Liver (tissue), 9 donors: ENCODE measurements around the gene NEMF. TPM values are rescaled to one million over a fixed set of nuclear protein-coding genes. Genes with fewer than 3 reads are reported as not detected.

Experiments
- DNase-seq: peaks from one replicate; pipeline ENCODE4 v3.0.0-alpha.2; 2017; ENCODE audit warnings: low spot score
- H3K27ac ChIP-seq, 2 donors: one replicate each; pipeline ENCODE4 v1.7.0; 2013; ENCODE audit warnings: inconsistent platforms in 2 of 2, low read length in 2 of 2, control low read depth in 1 of 2, low read depth in 1 of 2, mild to moderate bottlenecking in 1 of 2
- H3K27me3 ChIP-seq, 4 donors: one replicate each; pipeline versions ENCODE4 v1.6.1 to v1.7.0; 2013; ENCODE audit warnings: low read length in 3 of 4, inconsistent platforms in 1 of 4, mild to moderate bottlenecking in 1 of 4, moderate library complexity in 1 of 4; ENCODE audit not compliant: control insufficient read depth in 4 of 4, insufficient read depth in 4 of 4
- H3K36me3 ChIP-seq, 4 donors: one replicate each; pipeline versions ENCODE4 v1.6.1 to v1.7.0; 2013; ENCODE audit warnings: low read length in 3 of 4, mild to moderate bottlenecking in 3 of 4, low read depth in 1 of 4, moderate library complexity in 1 of 4; ENCODE audit not compliant: control insufficient read depth in 4 of 4, insufficient read depth in 3 of 4
- H3K4me1 ChIP-seq, 4 donors: one replicate each; pipeline versions ENCODE4 v1.6.1 to v1.7.0; 2013; ENCODE audit warnings: low read length in 3 of 4, mild to moderate bottlenecking in 3 of 4, moderate library complexity in 1 of 4; ENCODE audit not compliant: control insufficient read depth in 4 of 4, insufficient read depth in 4 of 4
- H3K4me3 ChIP-seq, 3 donors: one replicate each; pipeline versions ENCODE4 v1.6.1 to v1.7.0; 2013; ENCODE audit warnings: low read length in 3 of 3, control low read depth in 1 of 3, low read depth in 1 of 3, mild to moderate bottlenecking in 1 of 3
- H3K9ac ChIP-seq, 2 donors: one replicate each; pipeline ENCODE4 v1.7.0; 2013; ENCODE audit warnings: low read length in 2 of 2, mild to moderate bottlenecking in 2 of 2, moderate library complexity in 2 of 2, control low read depth in 1 of 2, low read depth in 1 of 2
- H3K9me3 ChIP-seq, 4 donors: one replicate each; pipeline versions ENCODE4 v1.6.1 to v1.7.0; 2013; ENCODE audit warnings: low read length in 3 of 4; ENCODE audit not compliant: control insufficient read depth in 4 of 4
- ATF3 ChIP-seq: IDR thresholded peaks from 2 replicates; pipeline ENCODE4 v1.6.1; 2016; ENCODE audit warnings: antibody characterized with exemption
- CTCF ChIP-seq: fragments of 150-350 bp; IDR thresholded peaks from 2 replicates; pipeline ENCODE4 v1.5.1; 2017; ENCODE audit warnings: improper control_type of control experiment, low read depth, low read length; ENCODE audit not compliant: missing input control
- EGR1 ChIP-seq, 2 donors: IDR thresholded peaks; 2 replicates each; pipeline ENCODE4 v1.6.1; 2016 to 2018; ENCODE audit warnings: antibody characterized with exemption in 2 of 2, low read depth in 2 of 2
- FOXA1 ChIP-seq: IDR thresholded peaks from 2 replicates; pipeline ENCODE4 v1.6.1; 2016; ENCODE audit warnings: antibody characterized with exemption
- FOXA2 ChIP-seq: IDR thresholded peaks from 2 replicates; pipeline ENCODE4 v1.6.1; 2016; ENCODE audit warnings: antibody characterized with exemption
- GABPA ChIP-seq, 2 donors: IDR thresholded peaks in 1 of 2; conservative IDR thresholded peaks in 1 of 2; 2 replicates each; pipeline ENCODE4 v1.6.1; 2016; ENCODE audit warnings: antibody characterized with exemption in 2 of 2, mild to moderate bottlenecking in 1 of 2, moderate library complexity in 1 of 2
- HNF4A ChIP-seq, 2 donors: conservative IDR thresholded peaks; 2 replicates each; pipeline ENCODE4 v1.6.1; 2016; ENCODE audit warnings: antibody characterized with exemption in 2 of 2, mild to moderate bottlenecking in 2 of 2
- JUND ChIP-seq, 2 donors: IDR thresholded peaks; 2 replicates each; pipeline ENCODE4 v1.6.1; 2016; ENCODE audit warnings: antibody characterized with exemption in 2 of 2
- MAX ChIP-seq: IDR thresholded peaks from 2 replicates; pipeline ENCODE4 v1.6.1; 2016; ENCODE audit warnings: antibody characterized with exemption
- NR2F2 ChIP-seq: IDR thresholded peaks from 2 replicates; pipeline ENCODE4 v1.6.1; 2016; ENCODE audit warnings: antibody characterized with exemption
- RAD21 ChIP-seq, 2 donors: IDR thresholded peaks; 2 replicates each; pipeline ENCODE4 v1.6.1; 2016; ENCODE audit warnings: antibody characterized with exemption in 2 of 2, mild to moderate bottlenecking in 2 of 2
- REST ChIP-seq: IDR thresholded peaks from 2 replicates; pipeline ENCODE4 v1.6.1; 2016; ENCODE audit warnings: antibody characterized with exemption, mild to moderate bottlenecking
- RXRA ChIP-seq, 2 donors: IDR thresholded peaks; 2 replicates each; pipeline ENCODE4 v1.6.1; 2017 to 2018; ENCODE audit warnings: antibody characterized with exemption in 2 of 2, mild to moderate bottlenecking in 1 of 2
- SP1 ChIP-seq: IDR thresholded peaks from 2 replicates; pipeline ENCODE4 v1.6.1; 2018; ENCODE audit warnings: antibody characterized with exemption, mild to moderate bottlenecking
- TAF1 ChIP-seq: conservative IDR thresholded peaks from 2 replicates; pipeline ENCODE4 v1.6.1; 2016; ENCODE audit warnings: antibody characterized with exemption, mild to moderate bottlenecking
- YY1 ChIP-seq: IDR thresholded peaks from 2 replicates; pipeline ENCODE4 v1.6.1; 2016; ENCODE audit warnings: antibody characterized with exemption, mild to moderate bottlenecking
- WGBS: extraction: QIAGEN DNeasy Blood & Tissue Kit; methylation state at CpG from one replicate; pipeline ENCODE4 v1.1.7; 2013; 5-methylcytosine and 5-hydroxymethylcytosine counted together
- polyA plus RNA-seq, 2 donors: library from polyadenylated mRNA; stranded (reverse) in 1 of 2; unstranded in 1 of 2; fragments of 200-250 nt in 1 of 2; fragments of >200 nt in 1 of 2; fragmentation: Nextera tagmentation in 1 of 2; extraction: Ambion mirVana in 1 of 2; gene quantifications; one replicate each; pipeline versions ENCODE4 v1.2.1 to v1.2.3, GENCODE V29; 2013 to 2015
- total RNA-seq, 2 donors: library from RNA; depleted of rRNA; stranded (reverse); fragments of >200 nt; gene quantifications; one replicate each; pipeline ENCODE4 v1.2.3, GENCODE V29; 2014
- donor health status: healthy.
- donor health status: healthy.
- donor health status: healthy.
- donor health status: healthy.
- donor health status: healthy.

The NEMF gene
- total and polyA plus RNA-seq, 4 donors, result 7.9 to 37.2 (median 31.1) TPM

- no peak overlapping the region for H3K27ac ChIP-seq
- WGBS, result 0% methylated on average over 1 of the region's 1 CpG
These were observed 60.0 kb downstream of the NEMF start for GRCh38 chr14:49792618-49793017.

GRCh38 chr14:49786315-49786714 lies 66.3 kb downstream of the NEMF start:
- H3K27ac ChIP-seq, result no peak overlapping the region
- H3K36me3 ChIP-seq, result peaks cover 8 to 80% (median 66%) of the 10 kb centered on the region in 4 donors
- H3K4me3 ChIP-seq, result no peak overlapping the region
- no peak for TF ChIP-seq JUND (IDR thresholded peaks at IDR 0.05)
- no peak for TF ChIP-seq NR2F2
- no peak for TF ChIP-seq FOXA2
- TF ChIP-seq RXRA (IDR thresholded peaks at IDR 0.05), result no peak
- TF ChIP-seq FOXA1, result no peak
- TF ChIP-seq RAD21 (IDR thresholded peaks at IDR 0.05), result no peak
- TF ChIP-seq GABPA (IDR thresholded peaks at IDR 0.05 in 1 of 2, conservative IDR thresholded peaks at IDR 0.05 in 1 of 2), result no peak
- no peak for TF ChIP-seq EGR1 (IDR thresholded peaks at IDR 0.05; ENCODE audit: low read depth in 2 of 2)
- TF ChIP-seq YY1, result no peak
- no peak for TF ChIP-seq ATF3
- TF ChIP-seq CTCF, result no peak
- TF ChIP-seq MAX, result no peak
- TF ChIP-seq SP1, result no peak
- TF ChIP-seq TAF1, result no peak

More at GRCh38 chr14:49792618-49793017, 60.0 kb downstream of the NEMF start:
- H3K4me3 ChIP-seq, result no peak overlapping the region
- H3K9me3 ChIP-seq, result no peaks in the 10 kb centered on the region
- DNase-seq, result no peak
- TF ChIP-seq NR2F2 (no peak), FOXA1 (no peak), YY1 (no peak), CTCF (no peak), RAD21 (IDR thresholded peaks at IDR 0.05) (no peak), REST (no peak), RXRA (IDR thresholded peaks at IDR 0.05) (no peak), EGR1 (IDR thresholded peaks at IDR 0.05; ENCODE audit: low read depth in 2 of 2) (no peak), ATF3 (no peak), HNF4A (conservative IDR thresholded peaks at IDR 0.05) (no peak)
- no peak overlapping the region for H3K9ac ChIP-seq
- peaks cover 5 to 53% (median 39%) of the 10 kb centered on the region in 4 donors for H3K36me3 ChIP-seq
- no peaks in the 10 kb centered on the region for H3K27me3 ChIP-seq
- no peaks in the 10 kb centered on the region for H3K4me1 ChIP-seq

More at GRCh38 chr14:49786315-49786714, 66.3 kb downstream of the NEMF start:
- no peak for DNase-seq
- Histone ChIP-seq H3K9me3 (no peaks in the 10 kb centered on the region), H3K27me3 (no peaks in the 10 kb centered on the region), H3K4me1 (no peaks in the 10 kb centered on the region), H3K9ac (no peak overlapping the region)
- WGBS, result 99% methylated on average over 2 of the region's 2 CpGs
